ENCODE data around the gene NCOA3.
"Not testable (repeated sequence)": the region's sequence is repeated elsewhere in the genome, so short reads cannot be mapped to it uniquely, and the experiment has no call there.

NCOA3 gene

GRCh38 chr20:47540443-47541354, 39.0 kb downstream of the NCOA3 start:
- DNase-seq, result no peak

- no peak for DNase-seq
These were observed 39.8 kb downstream of the NCOA3 start for GRCh38 chr20:47541355-47541922.

GRCh38 chr20:47543006-47543431, 41.3 kb downstream of the NCOA3 start:
- DNase-seq, result no peak

- DNase-seq, result no peak
These were observed 42.6 kb downstream of the NCOA3 start for GRCh38 chr20:47544240-47544639.

- DNase-seq, result no peak
These were observed 43.2 kb downstream of the NCOA3 start for GRCh38 chr20:47544852-47545251.

- no peak for DNase-seq
These were observed 43.8 kb downstream of the NCOA3 start for GRCh38 chr20:47545499-47545898.

GRCh38 chr20:47546184-47547033, 44.7 kb downstream of the NCOA3 start:
- no peak for DNase-seq

GRCh38 chr20:47547034-47547387, 45.3 kb downstream of the NCOA3 start:
- DNase-seq, result no peak

GRCh38 chr20:47549671-47550070, 48.0 kb downstream of the NCOA3 start:
- no peak for DNase-seq

- no peak for DNase-seq
These were observed 49.5 kb downstream of the NCOA3 start for GRCh38 chr20:47551222-47551621.

GRCh38 chr20:47551841-47552240, 50.2 kb downstream of the NCOA3 start:
- DNase-seq, result no peak

GRCh38 chr20:47552996-47553395, 51.3 kb downstream of the NCOA3 start:
- DNase-seq, result no peak

- not testable (repeated sequence) for DNase-seq
These were observed 52.0 kb downstream of the NCOA3 start for GRCh38 chr20:47553594-47554235.

- not testable (repeated sequence) for DNase-seq
These were observed 52.6 kb downstream of the NCOA3 start for GRCh38 chr20:47554283-47554682.

- DNase-seq, result no peak
These were observed 55.5 kb downstream of the NCOA3 start for GRCh38 chr20:47557218-47557617.

- no peak for DNase-seq
These were observed 56.1 kb downstream of the NCOA3 start for GRCh38 chr20:47557791-47558190.

GRCh38 chr20:47558295-47559066, 56.8 kb downstream of the NCOA3 start:
- no peak for DNase-seq

GRCh38 chr20:47559141-47559540, 57.5 kb downstream of the NCOA3 start:
- DNase-seq, result no peak

GRCh38 chr20:47561180-47561579, 59.5 kb downstream of the NCOA3 start:
- no peak for DNase-seq

- no peak for DNase-seq
These were observed 60.2 kb downstream of the NCOA3 start for GRCh38 chr20:47561603-47562583.

GRCh38 chr20:47566269-47566668, 64.6 kb downstream of the NCOA3 start:
- no peak for DNase-seq

All from NCI-H1930 (cell line).